WTC11 (cell line): Measurements from ENCODE around the gene NEURL1.

Experiments
- NR3C1 ChIP-seq: sonication (generic); formaldehyde crosslinking; conservative IDR thresholded peaks from 2 replicates; pipeline ENCODE4 v1.8.1; 2023; ENCODE audit warnings: low read depth, mild to moderate bottlenecking, missing genetic modification reagents
- ZNF416 ChIP-seq: fragments of 250-450 bp; sonication (Bioruptor Pico); IDR thresholded peaks from 2 replicates; pipeline ENCODE4 v1.9.0; 2021; ENCODE audit warnings: mild to moderate bottlenecking, inconsistent platforms
- TF ChIP-seq, protein P1 (sequence below): fragments of 200-600 bp; IDR thresholded peaks from 2 replicates; pipeline ENCODE4 v1.8.0; 2022; ENCODE audit warnings: antibody characterized with exemption

GRCh38 chr10:103556383-103557007 lies 63.0 kb downstream of the NEURL1 start:
- TF ChIP-seq NR3C1 (CRISPR knock-in tag) (no peak), ZNF416 (CRISPR knock-in tag) (no peak)
- TF ChIP-seq, protein P1, sequence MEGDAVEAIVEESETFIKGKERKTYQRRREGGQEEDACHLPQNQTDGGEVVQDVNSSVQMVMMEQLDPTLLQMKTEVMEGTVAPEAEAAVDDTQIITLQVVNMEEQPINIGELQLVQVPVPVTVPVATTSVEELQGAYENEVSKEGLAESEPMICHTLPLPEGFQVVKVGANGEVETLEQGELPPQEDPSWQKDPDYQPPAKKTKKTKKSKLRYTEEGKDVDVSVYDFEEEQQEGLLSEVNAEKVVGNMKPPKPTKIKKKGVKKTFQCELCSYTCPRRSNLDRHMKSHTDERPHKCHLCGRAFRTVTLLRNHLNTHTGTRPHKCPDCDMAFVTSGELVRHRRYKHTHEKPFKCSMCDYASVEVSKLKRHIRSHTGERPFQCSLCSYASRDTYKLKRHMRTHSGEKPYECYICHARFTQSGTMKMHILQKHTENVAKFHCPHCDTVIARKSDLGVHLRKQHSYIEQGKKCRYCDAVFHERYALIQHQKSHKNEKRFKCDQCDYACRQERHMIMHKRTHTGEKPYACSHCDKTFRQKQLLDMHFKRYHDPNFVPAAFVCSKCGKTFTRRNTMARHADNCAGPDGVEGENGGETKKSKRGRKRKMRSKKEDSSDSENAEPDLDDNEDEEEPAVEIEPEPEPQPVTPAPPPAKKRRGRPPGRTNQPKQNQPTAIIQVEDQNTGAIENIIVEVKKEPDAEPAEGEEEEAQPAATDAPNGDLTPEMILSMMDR = no peak
